GM19463 (cell line): ENCODE data around the gene BLM.
A peak's percentile ranks its signal among the peaks of the same experiment; 100 is the strongest.
"Not testable (repeated sequence)": the region's sequence is repeated elsewhere in the genome, so short reads cannot be mapped to it uniquely, and the experiment has no call there.

Experiments used
- ATAC-seq: cut with Tn5 transposase; IDR thresholded peaks from one replicate; pipeline ENCODE4 v1.9.1; 2021; ENCODE audit warnings: mild to moderate bottlenecking, moderate library complexity; ENCODE audit not compliant: unreplicated experiment

Gene BLM

DNA sequence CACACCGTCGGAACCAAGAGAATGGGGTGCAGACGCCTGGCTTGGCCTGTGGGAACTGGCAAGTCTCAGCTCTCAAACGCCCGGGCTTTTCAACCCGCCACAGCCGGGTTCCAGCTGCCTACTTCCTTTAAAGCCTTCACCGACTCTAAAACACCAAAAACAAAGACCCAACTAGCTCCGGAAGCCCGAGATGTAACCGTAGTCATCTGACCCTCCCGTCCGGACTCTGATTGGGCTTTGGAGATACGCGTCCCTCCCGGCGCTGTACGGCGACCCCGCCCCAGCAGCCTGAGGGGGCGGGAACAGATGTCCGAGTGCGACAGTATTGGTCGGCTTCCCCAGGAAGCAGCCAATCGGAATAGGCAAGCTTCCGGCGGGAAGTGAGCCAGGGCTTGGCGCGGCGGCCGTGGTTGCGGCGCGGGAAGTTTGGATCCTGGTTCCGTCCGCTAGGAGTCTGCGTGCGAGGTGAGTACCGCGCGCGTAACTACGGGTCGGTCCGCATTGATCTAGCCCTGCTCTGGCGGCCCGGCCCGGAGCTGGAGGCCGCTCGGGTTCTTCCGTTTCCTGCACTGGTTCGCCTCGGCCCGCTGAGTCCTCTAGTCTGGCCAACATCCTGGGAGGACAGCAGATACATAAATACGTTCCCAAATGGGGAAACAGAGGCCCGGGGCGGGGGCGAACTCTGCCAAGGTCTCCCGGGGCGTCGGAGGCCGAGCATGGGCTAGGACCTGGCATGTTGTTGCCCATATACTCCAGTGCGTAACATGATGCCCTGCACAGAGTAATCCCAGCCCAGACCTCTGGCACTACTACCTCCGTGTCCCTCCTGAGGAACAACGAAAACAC lies at the start of gene BLM:
Gene BLM (plus strand): TSS at position 371 of the 846 bp plus-strand sequence. CDS start 30,047 bp downstream, outside the sequence.
- peak; percentile 100 for ATAC-seq

DNA sequence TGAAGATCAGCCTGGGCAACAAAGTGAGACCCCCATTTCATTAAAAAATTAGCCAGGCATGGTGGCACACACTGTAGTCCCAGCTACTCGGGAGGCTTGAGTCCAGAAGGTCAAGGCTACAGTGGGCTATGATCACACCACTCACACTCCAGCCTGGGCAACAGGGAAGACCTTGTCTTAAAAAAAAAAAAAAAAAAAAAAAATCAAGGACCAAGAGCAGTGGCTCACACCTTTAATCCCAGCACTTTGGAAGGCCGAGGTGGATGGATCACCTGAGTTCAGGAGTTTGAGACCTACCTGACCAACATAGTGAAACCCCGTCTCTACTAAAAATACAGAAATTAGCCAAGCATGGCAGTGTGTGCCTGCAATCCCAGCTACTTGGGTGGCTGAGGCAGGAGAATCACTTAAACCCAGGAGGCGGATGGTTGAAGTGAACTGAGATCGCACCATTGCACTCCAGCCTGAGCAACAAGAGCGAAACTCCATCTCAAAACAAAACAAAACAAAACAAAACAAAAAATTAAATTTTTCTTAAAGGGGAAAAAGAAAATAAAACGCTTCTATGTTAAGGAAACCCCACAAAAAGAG lies 49.3 kb upstream of the BLM start:
- not testable (repeated sequence) for ATAC-seq

DNA sequence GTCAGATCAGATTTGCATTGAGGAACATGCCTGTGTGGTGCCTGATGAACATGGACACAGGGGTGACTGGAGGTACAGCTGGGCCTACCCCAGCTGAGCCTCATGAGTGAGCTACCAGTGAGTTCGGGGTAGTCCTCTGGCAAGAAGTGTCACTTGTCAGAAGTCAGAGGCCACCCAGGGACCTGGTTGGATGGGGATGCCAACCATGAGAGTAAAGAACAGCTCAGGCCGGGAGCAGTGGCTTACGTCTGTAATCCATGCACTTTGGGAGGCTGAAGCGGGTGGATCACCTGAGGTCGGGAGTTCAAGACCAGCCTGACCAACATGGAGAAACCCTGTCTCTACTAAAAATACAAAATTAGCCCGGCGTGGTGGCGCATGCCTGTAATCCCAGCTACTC lies 46.5 kb upstream of the BLM start:
- not testable (repeated sequence) for ATAC-seq

DNA sequence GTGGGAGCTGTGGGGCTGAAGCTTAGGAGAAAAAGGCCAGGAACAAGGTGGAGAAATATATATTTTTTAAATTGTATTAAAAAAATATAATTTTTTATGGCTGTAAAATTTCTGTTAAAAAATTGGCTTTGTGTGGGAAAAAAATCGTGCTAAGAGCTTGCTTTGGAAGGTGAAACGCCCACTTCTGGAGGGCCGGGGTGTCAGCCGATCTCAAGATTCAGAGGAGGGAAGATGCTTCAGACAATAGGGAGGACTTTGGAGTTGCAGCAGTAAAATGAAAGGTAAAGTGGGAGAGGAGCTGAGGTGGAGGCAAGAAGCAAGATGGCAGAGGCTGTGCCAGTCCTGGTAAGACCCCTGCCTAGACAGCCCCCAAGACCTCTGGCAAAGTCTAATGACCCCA lies 45.9 kb upstream of the BLM start:
- no peak for ATAC-seq

DNA sequence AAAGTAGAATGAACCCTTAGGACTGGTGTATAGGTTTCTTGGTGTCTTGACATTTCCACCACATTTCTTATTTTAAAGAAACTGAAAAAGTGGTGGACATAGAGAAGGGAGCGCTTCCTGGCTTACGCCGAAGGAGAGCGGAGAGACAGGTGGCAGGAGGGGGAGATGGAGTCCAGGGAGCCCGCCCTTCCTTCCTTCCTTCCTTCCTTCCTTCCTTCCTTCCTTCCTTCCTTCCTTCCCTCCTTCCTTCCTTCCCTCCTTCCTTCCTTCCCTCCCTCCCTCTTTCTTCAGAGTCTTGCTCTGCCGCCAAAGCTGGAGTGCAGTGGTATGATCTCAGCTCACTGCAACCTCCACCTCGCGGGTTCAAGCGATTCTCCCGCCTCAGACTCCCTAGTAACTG lies 43.8 kb upstream of the BLM start:
- ATAC-seq = not testable (repeated sequence)

DNA sequence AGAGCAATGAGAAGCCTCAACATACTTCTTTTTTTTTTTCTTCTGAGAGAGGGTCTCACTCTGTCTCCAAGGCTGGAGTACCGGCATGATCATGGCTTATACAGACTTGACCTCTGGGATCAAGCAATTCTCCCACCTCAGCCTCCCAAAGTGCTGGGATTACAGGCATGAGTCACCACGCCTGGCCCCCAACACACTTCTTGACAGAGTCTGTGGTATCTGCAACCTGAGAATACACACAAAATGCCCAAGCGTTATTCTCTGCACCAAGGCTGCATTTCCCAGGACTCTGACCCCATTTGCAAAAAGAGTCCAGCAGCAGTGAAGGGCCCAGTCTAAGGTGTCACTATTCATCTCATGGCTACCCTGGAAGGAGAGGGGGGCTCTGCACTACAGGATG lies 42.7 kb upstream of the BLM start:
- ATAC-seq = no peak

DNA sequence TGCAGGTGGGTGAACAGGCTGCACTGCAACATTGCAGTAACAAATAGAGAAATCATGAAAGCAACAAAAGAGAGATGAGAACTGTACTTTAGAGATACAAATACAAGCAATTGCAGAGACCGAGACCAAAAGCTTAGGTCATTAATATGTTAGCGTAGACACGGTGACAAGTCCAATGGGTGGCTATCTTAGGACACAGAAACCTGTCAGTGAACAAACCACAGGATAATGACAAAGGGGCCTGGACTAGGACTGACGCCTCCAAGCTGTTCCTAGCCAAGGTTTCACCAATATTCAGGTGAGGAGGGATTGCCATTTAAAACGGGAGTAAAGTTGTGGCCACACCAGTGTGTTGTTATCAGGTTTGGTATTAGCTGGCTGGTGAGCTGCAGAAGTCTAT lies 41.7 kb upstream of the BLM start:
- ATAC-seq = no peak

DNA sequence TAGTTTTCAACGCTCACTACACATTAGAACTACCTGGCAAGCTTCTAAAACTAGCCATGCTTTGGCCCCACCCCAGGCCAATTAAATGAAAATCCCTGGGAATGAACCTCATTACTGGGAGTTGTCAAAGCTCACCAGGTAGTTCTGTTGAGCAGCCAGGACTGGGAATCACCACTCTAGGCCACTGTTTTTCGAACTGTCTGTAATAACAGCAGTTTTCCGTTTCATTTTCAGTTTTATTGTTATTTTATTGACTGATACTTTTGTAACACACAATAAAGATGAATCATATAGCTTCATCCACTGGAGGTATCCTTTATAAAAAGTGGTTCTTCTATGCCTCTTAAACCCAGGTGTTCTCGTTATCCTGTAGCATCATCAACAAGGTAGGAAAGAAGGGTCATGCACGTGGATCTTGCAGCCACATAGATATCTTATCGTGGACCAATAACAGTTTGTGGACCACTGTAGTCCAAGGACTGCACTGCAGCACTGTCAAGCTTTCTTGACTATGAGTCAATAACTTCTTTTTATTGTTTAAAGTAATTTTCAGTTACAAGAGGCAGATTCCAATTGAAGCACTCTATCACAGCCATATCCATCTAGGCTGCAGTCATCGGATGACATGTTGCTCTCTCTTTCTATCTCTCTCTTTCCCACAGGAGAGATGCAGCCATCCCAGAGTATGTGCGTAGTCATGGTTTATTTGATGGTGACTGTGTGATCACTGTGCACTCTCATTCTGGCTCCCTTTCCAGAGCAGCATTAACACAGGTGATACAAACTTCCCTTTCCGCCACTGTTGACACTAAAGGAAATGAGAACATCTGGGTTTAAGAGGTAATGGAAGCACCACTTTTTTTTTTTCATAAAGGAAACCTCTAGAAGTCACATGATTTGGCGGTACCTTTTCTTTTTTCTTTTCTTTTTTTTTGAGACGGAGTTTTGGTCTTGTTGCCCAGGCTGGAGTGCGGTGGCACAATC lies 39.0 kb upstream of the BLM start:
- no peak for ATAC-seq

DNA sequence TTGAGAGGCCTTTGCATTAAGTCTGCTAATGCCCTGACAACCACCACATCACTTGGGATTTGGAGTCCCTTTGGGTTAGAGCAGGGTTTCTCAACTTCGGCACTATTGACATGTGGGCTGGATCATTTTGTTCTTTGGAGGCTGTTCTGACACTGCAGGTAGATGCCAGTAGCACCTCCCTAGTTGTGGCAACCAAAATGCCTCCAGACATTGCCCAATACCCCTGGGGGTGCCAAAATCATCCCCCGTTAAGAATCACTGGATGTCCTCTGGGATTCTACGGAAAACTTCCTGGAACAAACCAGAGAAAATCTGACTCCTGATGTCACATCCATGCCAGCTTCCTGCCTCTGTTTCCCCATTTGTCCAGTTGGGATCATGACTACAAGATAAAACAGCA lies 37.2 kb upstream of the BLM start:
- no peak for ATAC-seq

DNA sequence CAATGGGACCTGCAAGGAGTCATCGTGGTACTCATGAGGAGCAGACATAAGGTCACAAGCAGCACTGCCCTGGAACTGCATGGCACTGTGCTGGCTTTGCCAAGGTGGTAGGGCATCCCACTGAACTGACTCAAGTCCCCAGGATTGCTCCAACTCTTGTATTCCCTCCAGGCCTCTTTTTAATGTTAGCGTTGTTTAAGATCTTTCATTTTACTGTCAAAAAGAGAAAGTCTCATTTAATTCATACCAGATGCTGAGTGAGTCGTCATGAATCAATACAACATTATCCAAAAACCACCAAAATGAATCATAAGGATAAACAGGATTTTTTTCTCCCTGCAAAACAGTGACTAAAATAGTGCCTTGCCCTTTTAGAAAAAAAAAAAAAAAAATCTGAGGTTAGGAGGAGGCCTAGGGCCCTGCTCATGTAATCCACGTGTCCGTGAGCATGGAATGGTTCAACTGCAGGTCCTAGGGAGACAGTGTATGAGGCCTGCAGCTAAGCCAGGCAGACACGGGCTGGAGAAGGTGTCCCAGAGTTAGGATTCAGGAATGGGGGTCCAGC lies 36.7 kb upstream of the BLM start:
- no peak for ATAC-seq

DNA sequence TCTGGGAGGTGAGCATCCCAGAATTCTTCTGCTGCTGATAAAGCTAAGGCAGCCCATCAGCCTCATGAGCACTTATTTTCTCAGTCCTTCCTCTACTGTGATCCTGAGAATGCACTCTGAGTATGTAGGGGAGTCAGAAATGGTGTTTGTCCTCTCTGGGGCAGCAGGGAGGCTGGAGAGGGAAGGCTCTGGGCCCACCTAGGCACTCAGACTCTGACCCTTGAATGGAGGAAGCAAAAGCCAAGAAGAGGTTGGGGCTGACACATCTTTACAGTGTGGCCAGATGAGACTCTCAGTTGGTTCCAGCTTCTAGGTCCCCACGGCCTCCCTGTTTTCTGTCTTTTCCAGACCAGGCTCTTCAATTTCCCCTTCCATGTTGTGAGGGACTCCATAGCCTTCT lies 36.1 kb upstream of the BLM start:
- ATAC-seq = no peak

DNA sequence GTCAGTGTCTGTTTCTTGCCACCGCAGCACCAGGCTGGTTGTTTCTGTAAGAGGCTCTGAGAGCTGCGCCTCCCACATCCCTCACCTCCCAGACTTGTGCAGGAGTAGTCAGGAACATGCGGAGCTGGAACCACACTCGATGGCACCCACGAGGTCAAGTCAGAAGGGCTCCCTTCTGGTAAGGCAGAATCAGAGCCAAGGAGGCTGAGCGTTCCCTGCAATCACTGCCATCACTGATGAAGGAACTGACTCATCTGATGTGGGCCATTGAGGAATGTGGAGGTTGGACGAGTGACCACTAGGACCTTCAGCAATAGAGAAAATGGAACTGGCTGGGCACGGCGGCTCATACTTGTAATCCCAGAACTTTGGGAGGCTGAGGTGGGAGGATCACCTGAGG lies 35.7 kb upstream of the BLM start:
- ATAC-seq = no peak

DNA sequence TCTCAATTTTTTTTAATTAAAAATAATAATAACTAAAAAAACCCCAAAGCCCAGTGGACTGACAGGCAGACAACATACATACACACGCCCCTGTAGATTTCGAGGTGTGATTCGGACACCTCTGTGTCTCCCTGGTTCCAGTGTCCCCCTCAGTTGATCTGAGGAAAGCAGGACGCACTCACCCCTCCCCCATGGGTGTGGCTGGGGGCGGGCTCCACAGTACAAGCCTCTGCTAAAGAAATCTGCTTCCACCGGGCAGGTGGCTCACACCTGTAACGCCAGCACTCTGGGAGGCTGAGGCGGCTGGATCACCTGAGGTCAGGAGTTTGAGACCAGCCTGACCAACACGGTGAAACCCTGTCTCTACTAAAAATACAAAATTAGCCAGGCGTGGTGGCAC lies 33.8 kb upstream of the BLM start:
- no peak for ATAC-seq

DNA sequence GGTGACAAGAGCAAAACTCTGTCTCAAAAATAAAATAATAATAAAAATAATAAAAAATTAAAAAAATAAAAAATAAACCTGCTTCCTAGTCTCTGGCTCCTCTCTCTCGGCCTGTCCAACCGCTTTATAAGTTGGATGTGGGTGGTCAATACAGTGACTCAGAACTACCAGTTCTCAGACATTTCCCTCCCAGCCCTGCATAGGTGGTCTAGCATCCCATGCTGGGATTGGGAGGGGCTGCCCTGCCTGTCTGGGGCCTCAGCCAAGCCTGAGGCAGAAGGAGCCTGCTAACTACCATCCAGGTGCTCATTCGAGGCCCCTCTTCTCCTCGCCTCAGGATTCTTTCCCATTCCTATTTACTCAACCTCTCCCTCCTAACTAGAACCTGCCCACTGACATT lies 33.3 kb upstream of the BLM start:
- ATAC-seq = no peak

DNA sequence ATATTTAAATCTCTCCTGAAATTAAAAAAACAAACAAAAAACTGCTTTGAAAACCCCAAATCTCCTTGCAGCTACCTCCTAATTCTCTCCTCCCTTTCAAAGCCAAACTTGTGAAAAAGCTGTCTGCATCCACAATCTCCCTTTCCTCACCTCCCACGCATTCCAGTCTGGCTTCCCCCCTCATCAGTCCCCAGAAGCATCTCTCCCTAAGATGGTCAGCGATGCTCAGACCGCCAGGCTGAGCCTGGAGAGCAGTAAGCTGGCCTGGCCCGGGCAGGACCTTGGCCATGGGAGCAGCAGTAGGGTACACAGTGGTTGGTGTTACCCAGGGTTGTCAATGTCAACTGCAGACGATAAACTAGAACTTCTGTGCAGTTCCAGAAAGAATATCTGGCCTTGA lies 32.9 kb upstream of the BLM start:
- ATAC-seq = no peak

DNA sequence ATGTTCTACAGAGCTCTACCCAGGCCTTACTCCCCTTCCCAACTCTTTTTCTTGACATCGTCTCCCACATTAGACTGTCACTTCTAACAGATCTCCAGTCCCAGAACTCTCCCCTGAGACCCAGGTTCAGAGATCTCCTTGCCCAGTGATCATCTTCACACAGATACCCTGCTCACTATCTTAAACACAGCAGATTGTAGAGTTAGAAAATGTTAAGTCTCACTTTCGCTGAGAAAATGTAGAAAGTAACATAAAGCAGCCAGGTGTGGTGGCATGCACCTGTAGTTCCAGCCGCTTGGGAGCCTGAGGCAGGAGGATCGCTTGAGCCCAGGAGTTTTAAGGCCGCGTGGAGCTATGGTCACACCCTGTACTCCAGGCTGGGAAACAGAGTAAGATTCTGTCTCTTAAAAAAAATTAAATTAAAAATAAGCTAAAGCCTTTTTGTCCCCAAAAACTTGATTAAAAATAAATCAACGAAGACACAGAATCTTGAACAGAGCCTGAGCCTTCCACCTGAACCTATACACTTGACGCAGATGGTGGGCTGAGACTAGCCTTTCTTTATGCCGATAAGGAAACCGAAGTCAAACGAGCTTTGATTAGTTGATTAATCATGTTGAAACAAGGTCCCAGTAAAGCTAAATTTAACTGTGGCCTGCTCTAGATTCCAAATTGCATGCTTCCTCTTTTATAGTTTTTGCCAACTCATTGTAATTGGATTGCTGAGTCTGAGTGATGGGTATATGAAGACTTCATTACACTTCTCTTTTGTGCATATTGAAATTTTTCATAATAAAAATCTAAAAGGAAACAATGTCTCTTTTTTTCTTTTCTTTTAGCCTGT lies 31.3 kb upstream of the BLM start:
- ATAC-seq = no peak

DNA sequence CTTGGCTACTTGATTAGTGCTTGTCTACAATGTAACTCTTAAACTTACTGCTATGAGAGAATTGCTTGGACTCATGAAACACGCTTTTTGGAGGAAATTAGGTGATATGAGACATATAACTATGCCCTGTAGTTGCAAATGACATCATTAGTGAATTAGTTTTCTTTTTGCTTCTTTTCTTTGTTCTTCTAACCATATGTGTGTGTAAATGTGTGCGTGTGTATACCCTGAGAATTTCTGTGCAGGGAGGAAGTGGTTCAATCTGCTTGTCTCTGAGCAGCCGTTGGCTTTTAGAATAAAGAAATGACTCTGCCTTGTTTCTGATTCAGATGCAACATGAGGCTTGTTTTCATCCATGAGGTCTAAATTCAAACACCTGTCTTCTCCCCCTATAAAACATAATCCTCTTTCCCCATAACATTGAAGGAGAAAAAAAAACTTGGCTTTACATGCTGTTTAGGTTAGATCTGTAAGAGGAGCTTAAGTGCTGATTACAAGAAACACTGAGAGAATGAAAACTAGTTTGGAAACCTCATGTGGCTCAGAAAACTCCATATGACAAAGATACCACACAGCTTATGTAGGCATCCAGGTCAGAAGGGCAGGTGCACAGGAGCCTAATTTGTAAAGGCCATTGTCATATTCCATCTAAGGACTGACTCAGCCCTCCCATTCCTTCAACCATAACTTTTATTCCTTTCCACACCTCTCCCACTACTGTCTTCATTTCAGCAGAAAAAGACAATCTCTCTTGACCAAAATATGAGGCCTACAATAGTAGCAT lies 30.5 kb upstream of the BLM start:
- ATAC-seq = peak; percentile 78

DNA sequence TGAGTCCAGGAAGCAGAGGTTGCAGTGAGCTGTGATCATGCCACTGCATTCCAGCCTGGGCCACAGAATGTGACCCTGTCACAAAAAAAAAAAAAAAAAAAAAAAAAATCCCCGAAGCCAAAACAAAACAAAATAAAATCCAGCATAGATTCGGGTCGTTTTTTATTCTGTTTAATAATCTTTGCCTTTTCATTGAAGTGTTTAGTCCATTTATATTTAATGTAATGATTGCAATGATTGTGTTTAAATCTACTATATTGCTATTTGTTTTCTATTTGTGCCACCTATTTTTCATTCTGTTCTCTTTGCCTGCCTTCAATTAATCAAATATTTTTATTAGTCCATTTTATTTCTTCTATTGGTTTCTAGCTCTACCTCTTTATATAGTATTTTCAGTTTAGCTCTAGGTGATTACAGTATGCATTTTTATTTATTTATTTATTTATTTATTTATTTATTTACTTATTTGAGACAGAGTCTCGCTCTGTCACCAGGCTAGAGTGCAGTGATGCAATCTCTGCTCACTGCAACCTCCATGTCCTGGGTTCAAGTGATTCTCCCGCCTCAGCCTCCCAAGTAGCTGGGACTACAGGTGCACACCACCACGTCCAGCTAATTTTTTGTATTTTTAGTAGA lies 27.7 kb upstream of the BLM start:
- not testable (repeated sequence) for ATAC-seq

DNA sequence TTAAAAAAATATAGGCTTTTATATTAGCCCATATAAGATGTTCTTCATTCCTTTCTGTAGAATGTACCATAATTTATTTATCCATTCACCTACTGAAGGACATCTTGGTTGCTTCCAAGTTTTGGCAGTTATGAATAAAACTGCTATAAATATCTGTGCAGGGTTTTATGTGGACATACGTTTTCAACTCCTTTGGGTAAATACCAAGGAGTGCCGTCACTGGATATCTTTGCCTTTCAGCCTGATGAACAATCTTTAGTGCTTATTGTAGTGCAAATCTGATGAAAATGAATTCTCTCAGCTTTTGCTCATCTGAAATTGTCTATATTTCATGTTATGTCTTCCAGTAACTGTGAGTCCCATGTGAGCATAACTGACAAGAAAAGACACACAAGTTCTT lies 26.6 kb upstream of the BLM start:
- no peak for ATAC-seq
